Cerebellar cortex (tissue), 1 donor: Measurements from ENCODE around the gene CDK13.

ENCODE experiments used
- DNase-seq: peaks from one replicate; pipeline ENCODE4 v3.0.0-alpha.2; 2015; ENCODE audit warnings: low spot score

Gene CDK13

GRCh38 chr7:40008223-40008815, 58.3 kb downstream of the CDK13 start:
- DNase-seq: no peak

DNA sequence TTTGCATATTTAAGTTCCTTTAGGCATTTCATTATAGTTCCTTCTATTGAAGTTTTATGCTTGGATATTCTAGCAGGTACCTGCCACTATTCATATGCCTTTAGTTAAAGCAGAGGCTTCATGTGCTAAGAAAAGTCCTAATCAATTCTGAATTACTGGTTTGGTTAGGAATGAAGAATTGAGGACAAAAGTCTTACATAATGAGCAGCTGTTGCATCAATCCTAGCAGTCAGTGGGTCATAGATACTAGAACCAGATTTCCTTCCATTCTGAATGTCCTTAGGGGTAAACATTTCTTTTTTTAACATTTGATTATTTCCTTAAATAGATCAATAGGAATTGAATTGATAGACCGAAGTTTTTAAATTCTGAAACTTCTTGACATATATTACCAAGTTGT, 59.2 kb downstream of the CDK13 start:
- DNase-seq: no peak

DNA sequence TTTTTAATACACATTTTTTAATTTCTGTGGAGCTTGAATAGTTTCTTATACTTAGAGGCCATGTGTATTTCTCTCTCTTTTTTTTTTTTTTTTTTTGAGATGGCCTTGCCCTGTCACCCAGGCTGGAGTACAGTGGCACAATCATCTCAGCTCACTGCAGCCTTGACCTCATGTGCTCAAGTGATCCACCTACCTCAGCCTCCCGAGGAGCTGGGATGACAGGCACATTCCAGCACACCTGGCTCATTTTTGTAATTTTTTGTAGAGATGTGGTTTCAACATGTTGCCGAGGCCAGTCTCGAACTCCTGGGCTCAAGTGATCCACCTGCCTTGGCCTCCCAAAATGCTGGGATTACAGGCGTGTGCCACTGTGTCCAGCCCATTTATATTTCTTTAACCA, 64.3 kb downstream of the CDK13 start:
- DNase-seq: no peak

- peak; percentile 65 for DNase-seq
Observed at GRCh38 chr7:40015790-40016296, 65.8 kb downstream of the CDK13 start.

GRCh38 chr7:40019558-40019957, 69.5 kb downstream of the CDK13 start:
- DNase-seq: no peak

GRCh38 chr7:40024048-40024447, 74.0 kb downstream of the CDK13 start:
- no peak for DNase-seq

- DNase-seq: no peak
Observed at GRCh38 chr7:40024841-40025240, 74.8 kb downstream of the CDK13 start.

DNA sequence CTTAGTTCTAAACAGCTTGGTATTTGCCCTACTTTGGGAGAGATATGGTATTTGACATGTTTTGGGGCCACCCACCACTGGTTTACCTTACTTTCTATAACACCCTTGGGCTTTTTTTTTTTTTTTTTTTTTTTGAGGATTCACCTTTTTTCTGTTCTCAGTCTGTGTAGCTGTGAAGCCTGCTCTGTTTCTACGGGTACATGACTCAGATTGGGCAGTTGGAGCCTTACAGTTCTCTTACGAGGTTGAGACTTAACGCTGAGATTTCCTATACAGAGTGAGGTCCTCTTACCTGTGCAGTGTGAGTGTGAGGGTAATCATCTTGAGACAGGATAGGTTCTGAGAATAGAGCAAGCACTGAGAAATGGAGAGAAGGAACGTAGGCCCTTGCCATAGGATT, 77.5 kb downstream of the CDK13 start:
- DNase-seq: no peak

- DNase-seq: no peak
Observed at GRCh38 chr7:40033826-40034225, 83.8 kb downstream of the CDK13 start.

DNA sequence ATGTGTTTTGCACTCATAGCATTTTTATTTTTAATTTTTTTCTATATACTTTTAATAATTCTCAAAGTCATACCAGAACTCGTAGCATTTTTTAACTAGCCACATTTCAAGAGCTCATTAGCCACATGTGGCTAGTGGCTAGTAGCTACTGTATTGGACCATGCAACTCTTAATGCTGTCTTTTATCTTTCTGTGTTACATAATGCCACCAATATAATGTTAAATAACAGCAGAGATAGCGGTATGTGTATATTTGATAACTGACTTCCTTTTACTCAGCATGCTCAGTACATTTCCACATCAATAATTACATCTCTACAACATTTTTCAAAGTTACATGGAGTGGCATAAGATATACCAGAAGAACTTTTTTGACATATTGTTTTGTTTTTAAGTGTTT, 91.4 kb downstream of the CDK13 start:
- DNase-seq: no peak

DNA sequence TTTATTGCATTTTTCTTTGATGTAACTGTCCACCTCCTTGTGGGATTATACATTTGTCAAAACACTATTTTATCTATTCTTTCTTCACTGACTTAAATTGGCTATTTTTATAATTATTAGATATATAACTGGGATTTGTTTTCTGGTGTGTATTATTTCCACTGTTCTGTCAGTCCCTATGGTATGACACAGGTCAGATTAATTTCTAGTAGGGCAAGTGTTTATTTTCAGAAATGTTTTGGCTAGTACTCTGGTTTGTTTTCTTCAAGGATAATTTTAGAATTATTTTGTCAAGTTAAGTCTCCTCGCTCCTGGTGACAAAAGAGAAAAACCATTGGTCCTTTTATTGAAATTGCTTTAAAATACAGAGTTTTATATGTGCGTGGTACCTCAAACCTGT, 93.1 kb downstream of the CDK13 start:
- no peak for DNase-seq

DNA sequence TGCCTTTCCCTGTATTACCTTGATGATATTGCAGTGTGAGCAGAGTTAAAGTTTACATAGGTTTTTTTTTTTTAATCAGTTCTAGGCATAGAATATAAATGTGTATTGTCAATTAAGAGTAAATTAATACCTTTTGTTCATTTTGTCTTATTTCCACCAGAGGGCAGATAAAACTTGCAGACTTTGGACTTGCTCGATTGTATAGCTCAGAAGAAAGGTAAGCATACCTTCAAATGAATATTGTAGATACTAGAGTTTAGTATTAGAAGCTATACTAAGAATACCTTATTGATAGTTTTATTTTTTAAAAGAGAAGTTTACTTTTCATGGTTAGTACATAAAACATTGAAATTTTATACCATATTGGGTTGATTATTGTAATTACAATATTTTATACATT, 97.6 kb downstream of the CDK13 start:
- DNase-seq: no peak

GRCh38 chr7:40057292-40057691, 107.2 kb downstream of the CDK13 start:
- DNase-seq: peak; percentile 38

DNA sequence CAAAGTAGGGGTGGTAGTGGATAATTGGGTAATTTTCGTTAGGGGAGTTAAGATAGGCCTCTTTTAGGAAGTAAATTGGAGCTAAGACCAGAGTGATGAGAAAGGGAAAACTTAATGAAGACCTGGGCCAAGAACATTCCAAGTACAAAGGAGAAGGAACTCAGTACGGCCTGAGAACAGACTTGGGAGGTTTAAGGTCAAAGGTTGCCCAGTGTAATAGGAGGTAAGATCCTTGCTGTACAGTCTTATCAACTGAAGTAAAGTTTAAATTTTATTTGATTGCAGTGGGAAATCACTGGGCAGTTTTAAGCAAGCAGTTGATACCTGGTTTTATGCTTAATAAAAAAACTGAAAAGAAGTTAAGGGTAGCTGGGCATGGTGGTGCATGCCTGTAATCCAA, 108.0 kb downstream of the CDK13 start:
- no peak for DNase-seq

- DNase-seq: no peak
Observed at GRCh38 chr7:40058636-40059035, 108.6 kb downstream of the CDK13 start.

GRCh38 chr7:40059057-40059456, 109.0 kb downstream of the CDK13 start:
- DNase-seq: no peak

GRCh38 chr7:40072268-40072667, 122.2 kb downstream of the CDK13 start:
- no peak for DNase-seq

DNA sequence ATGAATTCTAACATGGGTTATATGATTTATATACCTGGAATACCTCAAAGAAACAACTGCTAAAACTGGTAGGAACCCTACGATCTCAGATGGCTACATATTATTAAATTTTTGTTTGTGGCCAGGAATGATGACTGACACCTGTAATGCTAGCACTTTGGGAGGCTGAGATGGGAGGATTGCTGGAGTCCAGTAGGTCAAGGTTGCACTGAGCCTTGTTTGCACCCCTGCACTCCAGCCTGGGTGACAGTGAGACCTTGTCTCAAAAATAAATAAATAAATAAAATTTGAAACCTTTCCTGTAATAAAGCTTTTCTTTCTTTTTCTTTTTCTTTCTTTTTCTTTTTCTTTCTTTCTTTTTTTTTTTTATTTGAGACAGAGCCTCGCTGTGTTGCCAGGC, 123.2 kb downstream of the CDK13 start:
- DNase-seq: no peak

GRCh38 chr7:40077849-40078248, 127.8 kb downstream of the CDK13 start:
- no peak for DNase-seq

DNA sequence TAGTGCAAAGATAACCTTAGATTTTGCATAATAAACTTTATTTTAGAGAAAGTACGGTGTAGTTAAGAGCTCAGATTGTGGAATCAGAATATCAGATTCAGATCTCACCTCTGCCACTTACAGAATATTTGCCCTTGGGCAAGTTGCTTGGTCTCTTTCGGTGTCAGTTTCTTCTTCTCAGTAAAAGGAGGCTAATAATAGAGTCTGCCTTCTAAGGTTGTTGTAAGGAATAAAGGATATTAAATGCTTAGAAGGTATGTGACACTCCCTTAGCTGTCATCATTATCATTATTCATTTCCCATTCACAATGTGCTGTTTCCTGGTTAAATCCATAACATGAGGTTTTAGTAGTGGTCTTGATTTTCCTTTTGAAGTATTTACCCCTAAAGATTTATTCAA, 142.1 kb downstream of the CDK13 start:
- DNase-seq: no peak

DNA sequence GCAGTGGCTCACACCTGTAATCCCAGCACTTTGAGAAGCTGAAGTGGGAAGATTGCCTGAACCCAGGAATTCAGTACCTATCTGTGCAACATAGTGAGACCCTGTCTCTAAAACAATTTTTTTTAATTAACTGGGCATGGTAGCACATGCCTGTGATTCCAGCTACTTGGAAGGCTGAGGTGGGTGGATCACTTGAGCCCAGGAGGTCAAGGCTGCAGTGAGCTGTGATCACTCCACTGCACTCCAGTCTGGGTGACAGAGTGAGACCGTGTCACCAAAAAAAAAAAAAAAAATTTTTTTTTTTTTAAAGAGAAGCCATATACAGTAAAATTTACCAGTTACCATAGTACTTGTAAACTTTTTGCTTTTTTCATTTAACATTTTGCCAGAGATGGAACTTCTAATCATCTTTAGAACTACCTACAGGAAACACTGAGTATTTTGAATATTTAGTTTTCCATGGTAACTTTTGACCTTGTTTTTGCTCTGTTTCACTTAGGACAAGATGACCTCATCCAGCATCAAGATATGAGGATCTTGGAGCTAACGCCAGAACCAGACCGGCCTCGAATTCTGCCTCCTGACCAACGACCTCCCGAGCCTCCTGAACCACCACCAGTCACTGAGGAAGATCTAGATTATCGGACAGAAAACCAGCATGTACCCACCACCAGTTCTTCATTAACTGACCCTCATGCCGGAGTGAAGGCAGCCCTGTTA, 143.7 kb downstream of the CDK13 start:
- no peak for DNase-seq

GRCh38 chr7:40095230-40095629, 145.2 kb downstream of the CDK13 start:
- DNase-seq: no peak

GRCh38 chr7:40095695-40096327, 145.8 kb downstream of the CDK13 start:
- DNase-seq: no peak
